OCI-LY7 (cell line): ENCODE data around the gene MRPL34. TPM values are rescaled to one million over a fixed set of nuclear protein-coding genes. Genes with fewer than 3 reads are reported as not detected.

Experiments used
- BruUV-seq: library from RNA; stranded (reverse); fragments of 400-500 nt; replicated peaks from 2 replicates; lab custom pipeline; 2021; lab: Mats Ljungman, UMichigan
- CTCF ChIA-PET: fragments of 300-600 bp; sonication (Branson Sonifier 250); formaldehyde crosslinking; loops from one replicate; lab custom pipeline; 2022; ENCODE audit warnings: antibody characterized with exemption; ENCODE audit not compliant: unreplicated experiment; lab: Charles Lee
- POLR2A ChIA-PET: fragments of 300-600 bp; sonication (Branson Sonifier 250); formaldehyde crosslinking; loops from one replicate; lab custom pipeline; 2022; ENCODE audit warnings: antibody characterized with exemption; lab: Charles Lee
- DNase-seq: peaks from one replicate; pipeline ENCODE4 v3.0.0-alpha.2; 2015; ENCODE audit warnings: low spot score
- H2AFZ ChIP-seq: fragments of 200-600 bp; sonication (generic), shearing (Covaris generic); 2 replicates; pipeline ENCODE4 v1.6.1; 2014; ENCODE audit warnings: mild to moderate bottlenecking, antibody characterized with exemption, low read length, moderate library complexity
- H3K27ac ChIP-seq: fragments of 200-600 bp; sonication (generic); 2 replicates; pipeline ENCODE4 v1.5.1; 2014; ENCODE audit warnings: mixed run types, low read depth, mild to moderate bottlenecking, moderate library complexity, low read length, inconsistent platforms; ENCODE audit not compliant: poor library complexity, severe bottlenecking
- H3K36me3 ChIP-seq: fragments of 200-600 bp; sonication (generic); 2 replicates; pipeline ENCODE4 v1.6.1; 2014; ENCODE audit warnings: mild to moderate bottlenecking, antibody characterized with exemption, low read length, moderate library complexity, mixed read lengths; ENCODE audit not compliant: insufficient read depth
- H3K4me1 ChIP-seq: fragments of 200-600 bp; sonication (generic); 2 replicates; pipeline ENCODE4 v1.5.1; 2014; ENCODE audit warnings: mild to moderate bottlenecking, low read length; ENCODE audit not compliant: insufficient read depth, poor library complexity, severe bottlenecking
- H3K4me2 ChIP-seq: fragments of 200-600 bp; sonication (generic); 2 replicates; pipeline ENCODE4 v1.6.1; 2014; ENCODE audit warnings: mild to moderate bottlenecking, low read length
- H3K4me3 ChIP-seq: fragments of 200-600 bp; sonication (generic); 2 replicates; pipeline ENCODE4 v1.5.1; 2014; ENCODE audit warnings: mild to moderate bottlenecking, low read depth, low read length; ENCODE audit not compliant: poor library complexity, severe bottlenecking
- H3K79me2 ChIP-seq: fragments of 200-600 bp; sonication (generic); 2 replicates; pipeline ENCODE4 v1.6.1; 2016; ENCODE audit warnings: low read depth, mild to moderate bottlenecking, low read length, moderate library complexity, mixed read lengths; ENCODE audit not compliant: insufficient read depth
- H3K9me2 ChIP-seq: fragments of 200-600 bp; sonication (generic); 2 replicates; pipeline ENCODE4 v1.6.1; 2016; ENCODE audit warnings: mild to moderate bottlenecking, low read length, mixed read lengths; ENCODE audit not compliant: insufficient read depth
- H3K9me3 ChIP-seq: fragments of 200-600 bp; sonication (generic); 2 replicates; pipeline ENCODE4 v1.6.1; 2014; ENCODE audit warnings: mild to moderate bottlenecking, mixed run types, low read length, mixed read lengths
- H4K20me1 ChIP-seq: fragments of 200-600 bp; sonication (generic); 2 replicates; pipeline ENCODE4 v1.6.1; 2014; ENCODE audit warnings: mild to moderate bottlenecking, antibody characterized with exemption, low read length, moderate library complexity, mixed read lengths; ENCODE audit not compliant: insufficient read depth
- EZH2phosphoT487 ChIP-seq: fragments of 200-600 bp; sonication (generic); IDR thresholded peaks from 2 replicates; pipeline ENCODE4 v1.6.1; 2018; ENCODE audit warnings: low read depth, borderline replicate concordance, mild to moderate bottlenecking, mixed run types, antibody characterized with exemption, low read length, moderate library complexity, mixed read lengths
- intact Hi-C: fragments of 100-400 bp; cut with micrococcal nuclease; formaldehyde crosslinking; loops from one replicate; pipeline ENCODE4 v1.10.0; 2022; ENCODE audit not compliant: unreplicated experiment
- total RNA-seq, 2 experiments: library from RNA; depleted of rRNA in 1 of 2; stranded (reverse); fragments of >200 nt in 1 of 2; shearing (Covaris generic) in 1 of 2; gene quantifications; 2 replicates each; pipeline ENCODE4 v1.2.3, GENCODE V29; 2014 to 2022
- TF ChIP-seq, protein P1 (sequence below): fragments of 200-600 bp; sonication (generic); conservative IDR thresholded peaks from 2 replicates; pipeline ENCODE4 v1.5.1; 2014; ENCODE audit warnings: mild to moderate bottlenecking, antibody characterized with exemption, low read length, moderate library complexity, mixed read lengths

MRPL34 gene
- total RNA-seq, 2 experiments from 2014 or later = 173 to 174 TPM

DNA sequence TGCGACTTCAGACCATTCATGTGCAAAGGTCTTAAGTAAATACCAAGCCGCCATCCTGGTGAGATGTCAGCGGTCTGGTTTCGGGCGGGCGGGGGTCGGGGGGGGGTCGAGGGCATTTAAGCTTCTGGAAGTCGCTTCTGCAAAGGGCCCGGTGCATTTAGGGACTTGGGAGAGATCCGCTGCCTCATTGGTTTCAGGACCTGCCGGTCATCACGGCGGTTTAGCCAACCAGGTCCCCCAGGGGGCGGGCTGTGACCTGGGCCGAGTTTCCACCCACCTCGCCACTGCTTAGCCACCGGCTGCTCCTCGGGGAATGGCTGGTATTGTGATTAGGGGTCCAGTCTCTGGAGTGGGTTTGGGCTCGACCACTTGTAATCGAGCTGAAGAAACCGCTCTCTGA is 16.2 kb upstream of the MRPL34 start:
- Histone ChIP-seq H3K9me3 (no peaks in the 10 kb centered on the region), H3K36me3 (peaks cover 24% of the 10 kb centered on the region), H3K4me1 (peaks cover 21% of the 10 kb centered on the region), H4K20me1 (no peaks in the 10 kb centered on the region), H3K4me2 (no peak overlapping the region), H3K4me3 (no peak overlapping the region), H3K27ac (no peak overlapping the region), H3K9me2 (no peaks in the 10 kb centered on the region), H2AFZ (no peak overlapping the region), H3K79me2 (peaks cover 8% of the 10 kb centered on the region; the same call in 1 of the 2 replicates)
- intact Hi-C loops = no loop called here
- peak; percentile 80 for DNase-seq
- BruUV-seq = no TSS peak
- POLR2A ChIA-PET = interaction anchor here (0.6 to 2.2 kb wide), 2 partner anchors 23 to 459 kb away, joined by 3 to 9 read pairs; partner anchors contain the start of gene BABAM1
- TF ChIP-seq, protein P1, sequence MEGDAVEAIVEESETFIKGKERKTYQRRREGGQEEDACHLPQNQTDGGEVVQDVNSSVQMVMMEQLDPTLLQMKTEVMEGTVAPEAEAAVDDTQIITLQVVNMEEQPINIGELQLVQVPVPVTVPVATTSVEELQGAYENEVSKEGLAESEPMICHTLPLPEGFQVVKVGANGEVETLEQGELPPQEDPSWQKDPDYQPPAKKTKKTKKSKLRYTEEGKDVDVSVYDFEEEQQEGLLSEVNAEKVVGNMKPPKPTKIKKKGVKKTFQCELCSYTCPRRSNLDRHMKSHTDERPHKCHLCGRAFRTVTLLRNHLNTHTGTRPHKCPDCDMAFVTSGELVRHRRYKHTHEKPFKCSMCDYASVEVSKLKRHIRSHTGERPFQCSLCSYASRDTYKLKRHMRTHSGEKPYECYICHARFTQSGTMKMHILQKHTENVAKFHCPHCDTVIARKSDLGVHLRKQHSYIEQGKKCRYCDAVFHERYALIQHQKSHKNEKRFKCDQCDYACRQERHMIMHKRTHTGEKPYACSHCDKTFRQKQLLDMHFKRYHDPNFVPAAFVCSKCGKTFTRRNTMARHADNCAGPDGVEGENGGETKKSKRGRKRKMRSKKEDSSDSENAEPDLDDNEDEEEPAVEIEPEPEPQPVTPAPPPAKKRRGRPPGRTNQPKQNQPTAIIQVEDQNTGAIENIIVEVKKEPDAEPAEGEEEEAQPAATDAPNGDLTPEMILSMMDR = no peak
- no peak for TF ChIP-seq EZH2phosphoT487
- CTCF ChIA-PET = no interaction called here

DNA sequence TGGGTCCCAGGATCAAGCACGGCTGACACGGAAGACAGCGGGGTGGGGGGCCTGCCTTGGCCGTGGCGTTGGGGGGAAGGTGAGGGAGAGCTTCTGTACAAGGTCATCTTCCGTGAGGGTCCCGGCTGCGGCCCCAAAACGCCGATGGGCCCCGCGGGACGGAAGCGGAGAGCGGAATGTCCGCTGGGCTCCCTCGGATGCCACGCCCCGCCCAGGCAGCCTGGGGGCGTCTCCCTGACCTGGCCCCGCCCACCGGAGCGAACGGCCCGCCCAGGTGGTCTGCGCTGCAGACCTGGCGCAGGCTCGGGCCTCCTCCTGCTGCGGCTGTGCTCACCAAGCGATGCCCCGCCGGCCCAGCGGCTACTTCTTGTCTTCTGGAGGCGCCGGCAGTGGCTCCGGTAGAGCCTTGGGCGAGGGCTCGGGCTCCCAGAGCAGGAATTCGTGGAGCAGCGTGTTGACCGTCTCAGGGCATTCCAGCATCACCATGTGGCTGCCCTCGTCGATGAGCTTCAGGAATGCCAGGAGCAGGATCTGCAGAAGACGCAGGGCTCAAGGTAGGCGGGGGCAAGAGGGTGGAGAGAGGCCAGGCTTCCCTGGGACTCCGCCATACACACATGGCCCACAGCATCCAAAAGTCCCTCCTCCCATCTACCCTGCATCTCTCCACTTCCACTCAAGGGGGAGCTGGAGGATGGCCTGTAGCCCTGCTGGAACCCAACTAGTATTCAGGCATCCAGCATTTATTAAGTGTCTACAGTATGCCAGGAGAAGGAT is 13.2 kb upstream of the MRPL34 start:
- intact Hi-C loops = loop anchor here (1.0 kb wide), 3 partner anchors 13 to 94 kb away; partner anchors contain the start of gene MRPL34
- Histone ChIP-seq H3K9me2 (no peaks in the 10 kb centered on the region), H4K20me1 (no peaks in the 10 kb centered on the region), H2AFZ (peak overlapping the region; percentile 77), H3K9me3 (no peaks in the 10 kb centered on the region), H3K4me2 (peak overlapping the region; percentile 88), H3K4me1 (peaks cover 27% of the 10 kb centered on the region), H3K4me3 (peak overlapping the region; percentile 77), H3K79me2 (peaks cover 10% of the 10 kb centered on the region; the same call in 1 of the 2 replicates), H3K36me3 (peaks cover 16% of the 10 kb centered on the region; the same call in 1 of the 2 replicates), H3K27ac (peak overlapping the region; percentile 63)
- POLR2A ChIA-PET = interaction anchor here (0.6 to 1.5 kb wide), 3 partner anchors 14 to 58 kb away, joined by 3 to 6 read pairs (median 4); no protein-coding TSS in a partner anchor
- CTCF ChIA-PET = interaction anchor here (0.6 kb wide), 1 partner anchor 8 kb away, joined by 3 read pairs; no protein-coding TSS in a partner anchor
- DNase-seq = peak; percentile 87
- TF ChIP-seq, protein P1 = peak; percentile 78
- TF ChIP-seq EZH2phosphoT487 = no peak
- no TSS peak for BruUV-seq
